ENCODE measurements around the gene TAS1R3.

The TAS1R3 gene

GRCh38 chr1:1357871-1358432 is 26.9 kb downstream of the TAS1R3 start:
- no peak for DNase-seq (ENCODE audit: extremely low spot score)
- TF ChIP-seq FOXM1 (IDR thresholded peaks at IDR 0.05; ENCODE audit: borderline replicate concordance) (no peak), FOXK2 (IDR thresholded peaks at IDR 0.05) (no peak), ZNF384 (IDR thresholded peaks at IDR 0.05) (no peak), L3MBTL2 (conservative IDR thresholded peaks at IDR 0.05) (no peak), CTBP1 (IDR thresholded peaks at IDR 0.05; ENCODE audit: borderline replicate concordance) (no peak), ARNT (IDR thresholded peaks at IDR 0.05) (no peak)
- CTCF ChIA-PET = interaction anchor here (0.8 kb wide), 1 partner anchor 14 kb away, joined by 4 read pairs; no protein-coding TSS in a partner anchor
- POLR2A ChIA-PET = interaction anchor here (2.3 kb wide), 1 partner anchor 17 kb away, joined by 8 read pairs; the partner anchor contains the start of gene AURKAIP1

GRCh38 chr1:1358433-1359271 is 27.6 kb downstream of the TAS1R3 start, which contains the start of gene MXRA8:
Gene MXRA8, minus strand, starts transcription at chr1:1358555. Its CDS starts 51 bp downstream, at chr1:1358504.
- CTCF ChIA-PET = no interaction called here

GRCh38 chr1:1359308-1359663 is 28.2 kb downstream of the TAS1R3 start:
- CTCF ChIA-PET = no interaction called here
- no peak for TF ChIP-seq HDGF (IDR thresholded peaks at IDR 0.05; ENCODE audit: borderline replicate concordance)
- TF ChIP-seq ZNF384 (IDR thresholded peaks at IDR 0.05) = no peak
- no peak for TF ChIP-seq LEF1 (IDR thresholded peaks at IDR 0.05; ENCODE audit: borderline replicate concordance)
- no peak for TF ChIP-seq ARNT (IDR thresholded peaks at IDR 0.05)
- no peak for TF ChIP-seq ELF4 (IDR thresholded peaks at IDR 0.05)
- no peak for TF ChIP-seq SUZ12 (IDR thresholded peaks at IDR 0.05)
- TF ChIP-seq CTBP1 (IDR thresholded peaks at IDR 0.05; ENCODE audit: borderline replicate concordance) = no peak
- TF ChIP-seq BHLHE40 (IDR thresholded peaks at IDR 0.05; ENCODE audit: borderline replicate concordance) = no peak
- TF ChIP-seq L3MBTL2 (conservative IDR thresholded peaks at IDR 0.05) = no peak
- TF ChIP-seq TARDBP (IDR thresholded peaks at IDR 0.05) = no peak
- no peak for TF ChIP-seq FOXM1 (IDR thresholded peaks at IDR 0.05; ENCODE audit: borderline replicate concordance)
- TF ChIP-seq FOXK2 (IDR thresholded peaks at IDR 0.05) = no peak
- no peak for TF ChIP-seq NFRKB (IDR thresholded peaks at IDR 0.05)
- TF ChIP-seq PKNOX1 (IDR thresholded peaks at IDR 0.05) = no peak
- no peak for TF ChIP-seq SP1 (IDR thresholded peaks at IDR 0.05)
- TF ChIP-seq FOXA1 (IDR thresholded peaks at IDR 0.05) = no peak
- no peak for DNase-seq (ENCODE audit: extremely low spot score)
- POLR2A ChIA-PET = interaction anchor here (2.3 kb wide), 1 partner anchor 16 kb away, joined by 8 read pairs; the partner anchor contains the start of gene AURKAIP1

More at GRCh38 chr1:1358433-1359271, 27.6 kb downstream of the TAS1R3 start, which contains the start of gene MXRA8:
- DNase-seq (ENCODE audit: extremely low spot score) = no peak
- POLR2A ChIA-PET = interaction anchor here (2.3 kb wide), 1 partner anchor 16 kb away, joined by 8 read pairs; the partner anchor contains the start of gene AURKAIP1
- TF ChIP-seq ARNT (IDR thresholded peaks at IDR 0.05) (no peak), SUZ12 (IDR thresholded peaks at IDR 0.05) (no peak), NFRKB (IDR thresholded peaks at IDR 0.05) (no peak), TARDBP (IDR thresholded peaks at IDR 0.05) (no peak), SP1 (IDR thresholded peaks at IDR 0.05) (no peak), FOXA1 (IDR thresholded peaks at IDR 0.05) (no peak), L3MBTL2 (conservative IDR thresholded peaks at IDR 0.05) (no peak), ELF4 (IDR thresholded peaks at IDR 0.05) (no peak), CTBP1 (IDR thresholded peaks at IDR 0.05; ENCODE audit: borderline replicate concordance) (no peak), ZNF384 (IDR thresholded peaks at IDR 0.05) (no peak), LEF1 (IDR thresholded peaks at IDR 0.05; ENCODE audit: borderline replicate concordance) (no peak), HDGF (IDR thresholded peaks at IDR 0.05; ENCODE audit: borderline replicate concordance) (no peak), PKNOX1 (IDR thresholded peaks at IDR 0.05) (no peak), BHLHE40 (IDR thresholded peaks at IDR 0.05; ENCODE audit: borderline replicate concordance) (no peak), FOXK2 (IDR thresholded peaks at IDR 0.05) (no peak), FOXM1 (IDR thresholded peaks at IDR 0.05; ENCODE audit: borderline replicate concordance) (no peak)

- no peak for DNase-seq (ENCODE audit: extremely low spot score)
- POLR2A ChIA-PET = no interaction called here
- CTCF ChIA-PET = no interaction called here
- TF ChIP-seq L3MBTL2 (conservative IDR thresholded peaks at IDR 0.05) (no peak), LEF1 (IDR thresholded peaks at IDR 0.05; ENCODE audit: borderline replicate concordance) (no peak), NFRKB (IDR thresholded peaks at IDR 0.05) (no peak), PKNOX1 (IDR thresholded peaks at IDR 0.05) (no peak), FOXK2 (IDR thresholded peaks at IDR 0.05) (no peak), CTBP1 (IDR thresholded peaks at IDR 0.05; ENCODE audit: borderline replicate concordance) (no peak), ELF4 (IDR thresholded peaks at IDR 0.05) (no peak)
Measured at GRCh38 chr1:1359664-1360468, 28.8 kb downstream of the TAS1R3 start.

GRCh38 chr1:1360506-1361169 is 29.6 kb downstream of the TAS1R3 start:
- TF ChIP-seq BHLHE40 (IDR thresholded peaks at IDR 0.05; ENCODE audit: borderline replicate concordance) = no peak
- no peak for TF ChIP-seq ARNT (IDR thresholded peaks at IDR 0.05)
- no peak for TF ChIP-seq HDGF (IDR thresholded peaks at IDR 0.05; ENCODE audit: borderline replicate concordance)
- no peak for TF ChIP-seq ZNF384 (IDR thresholded peaks at IDR 0.05)
- no peak for TF ChIP-seq LEF1 (IDR thresholded peaks at IDR 0.05; ENCODE audit: borderline replicate concordance)
- no peak for TF ChIP-seq FOXA1 (IDR thresholded peaks at IDR 0.05)
- no peak for TF ChIP-seq FOXM1 (IDR thresholded peaks at IDR 0.05; ENCODE audit: borderline replicate concordance)
- TF ChIP-seq ELF4 (IDR thresholded peaks at IDR 0.05) = no peak
- no peak for TF ChIP-seq L3MBTL2 (conservative IDR thresholded peaks at IDR 0.05)
- TF ChIP-seq SUZ12 (IDR thresholded peaks at IDR 0.05) = no peak
- ChIA-PET POLR2A (no interaction called here), CTCF (no interaction called here)
- DNase-seq (ENCODE audit: extremely low spot score) = no peak
